Loucy (cell line): Measurements from ENCODE around the gene ITGA8.

ENCODE experiments used
- H2AFZ ChIP-seq: fragments of 200-600 bp; sonication (generic); 2 replicates; pipeline ENCODE4 v1.6.0; 2016; ENCODE audit warnings: antibody characterized with exemption, mild to moderate bottlenecking, low read length, moderate library complexity
- H3F3A ChIP-seq: fragments of 200-600 bp; 2 replicates; pipeline ENCODE4 v1.6.0; 2016; ENCODE audit warnings: antibody characterized with exemption, low read depth, mild to moderate bottlenecking
- H3K27me3 ChIP-seq: fragments of 200-600 bp; sonication (generic); 2 replicates; pipeline ENCODE4 v1.6.1; 2014; ENCODE audit warnings: low read length, mild to moderate bottlenecking; ENCODE audit not compliant: insufficient read depth, poor library complexity, severe bottlenecking
- H3K36me3 ChIP-seq: fragments of 200-600 bp; sonication (generic); 2 replicates; pipeline ENCODE4 v1.6.1; 2016; ENCODE audit warnings: low read length; ENCODE audit not compliant: insufficient read depth
- H3K4me1 ChIP-seq: fragments of 200-600 bp; sonication (generic); 2 replicates; pipeline ENCODE4 v1.5.1; 2014; ENCODE audit warnings: low read length, mild to moderate bottlenecking; ENCODE audit not compliant: insufficient read depth, poor library complexity, severe bottlenecking
- H3K4me2 ChIP-seq: fragments of 200-600 bp; sonication (generic); 2 replicates; pipeline ENCODE4 v1.6.0; 2014; ENCODE audit warnings: antibody characterized with exemption, low read length, low read depth, mild to moderate bottlenecking; ENCODE audit not compliant: poor library complexity, severe bottlenecking
- H3K4me3 ChIP-seq: fragments of 200-600 bp; sonication (generic); 2 replicates; pipeline ENCODE4 v1.5.1; 2014; ENCODE audit warnings: low read length, mild to moderate bottlenecking, mixed read lengths; ENCODE audit not compliant: poor library complexity, severe bottlenecking
- H3K79me2 ChIP-seq: fragments of 200-600 bp; sonication (generic); 2 replicates; pipeline ENCODE4 v1.6.1; 2014; ENCODE audit warnings: low read length; ENCODE audit not compliant: insufficient read depth
- H3K9ac ChIP-seq: fragments of 200-600 bp; sonication (generic); 2 replicates; pipeline ENCODE4 v1.6.0; 2014; ENCODE audit warnings: mild to moderate bottlenecking, low read depth, low read length, moderate library complexity; ENCODE audit not compliant: poor library complexity, severe bottlenecking
- H3K9me2 ChIP-seq: fragments of 200-600 bp; sonication (generic); replicated peaks from 2 replicates; pipeline ENCODE4 v1.6.1; 2016; ENCODE audit warnings: low read depth, low read length, mixed read lengths
- H3K9me3 ChIP-seq: fragments of 200-600 bp; sonication (generic); 2 replicates; pipeline ENCODE4 v1.6.1; 2014; ENCODE audit warnings: mild to moderate bottlenecking, antibody characterized with exemption, low read length, low read depth; ENCODE audit not compliant: insufficient read depth
- H4K20me1 ChIP-seq: fragments of 200-600 bp; sonication (generic); 2 replicates; pipeline ENCODE4 v1.6.0; 2014; ENCODE audit warnings: antibody characterized with exemption, low read length, mild to moderate bottlenecking; ENCODE audit not compliant: insufficient read depth, poor library complexity, severe bottlenecking
- CTCF ChIP-seq: fragments of 200-600 bp; sonication (generic); conservative IDR thresholded peaks from 2 replicates; pipeline ENCODE4 v1.5.1; 2014; ENCODE audit warnings: mild to moderate bottlenecking, antibody characterized with exemption, low read length
- EZH2phosphoT487 ChIP-seq: fragments of 200-600 bp; IDR thresholded peaks from 2 replicates; pipeline ENCODE4 v1.6.1; 2018; ENCODE audit warnings: antibody characterized with exemption, mild to moderate bottlenecking, moderate library complexity, borderline replicate concordance

ITGA8 gene

GRCh38 chr10:15710455-15710854 is 9.3 kb downstream of the ITGA8 start:
- Histone ChIP-seq H3K9me2 (no peaks in the 10 kb centered on the region), H3K4me3 (no peak overlapping the region), H2AFZ (no peak overlapping the region), H4K20me1 (no peaks in the 10 kb centered on the region), H3K27me3 (no peaks in the 10 kb centered on the region), H3F3A (no peaks in the 10 kb centered on the region), H3K79me2 (no peaks in the 10 kb centered on the region), H3K36me3 (no peaks in the 10 kb centered on the region), H3K4me1 (no peaks in the 10 kb centered on the region), H3K9me3 (no peaks in the 10 kb centered on the region), H3K4me2 (no peak overlapping the region), H3K9ac (no peak overlapping the region)
- TF ChIP-seq CTCF = no peak
- TF ChIP-seq EZH2phosphoT487 = no peak

- Histone ChIP-seq H3K4me1 (no peaks in the 10 kb centered on the region), H3K9me2 (no peaks in the 10 kb centered on the region), H4K20me1 (no peaks in the 10 kb centered on the region), H3K4me2 (no peak overlapping the region), H2AFZ (no peak overlapping the region), H3F3A (no peaks in the 10 kb centered on the region), H3K9me3 (no peaks in the 10 kb centered on the region), H3K79me2 (no peaks in the 10 kb centered on the region), H3K27me3 (no peaks in the 10 kb centered on the region), H3K4me3 (no peak overlapping the region), H3K9ac (no peak overlapping the region), H3K36me3 (no peaks in the 10 kb centered on the region)
- TF ChIP-seq EZH2phosphoT487 = no peak
- TF ChIP-seq CTCF = no peak
Measured at GRCh38 chr10:15705298-15705697, 14.4 kb downstream of the ITGA8 start.

GRCh38 chr10:15704581-15704968 is 15.1 kb downstream of the ITGA8 start:
- no peaks in the 10 kb centered on the region for H3K79me2 ChIP-seq

More at GRCh38 chr10:15704581-15704968, 15.1 kb downstream of the ITGA8 start:
- no peak for TF ChIP-seq EZH2phosphoT487
- no peak for TF ChIP-seq CTCF
- no peak overlapping the region for H3K9ac ChIP-seq
- H3K9me2 ChIP-seq = no peaks in the 10 kb centered on the region
- no peak overlapping the region for H3K4me2 ChIP-seq
- no peaks in the 10 kb centered on the region for H3K4me1 ChIP-seq
- no peak overlapping the region for H3K4me3 ChIP-seq
- H2AFZ ChIP-seq = no peak overlapping the region
- H3F3A ChIP-seq = no peaks in the 10 kb centered on the region
- no peaks in the 10 kb centered on the region for H3K9me3 ChIP-seq
- no peaks in the 10 kb centered on the region for H3K27me3 ChIP-seq
- no peaks in the 10 kb centered on the region for H4K20me1 ChIP-seq
- H3K36me3 ChIP-seq = no peaks in the 10 kb centered on the region
